C4-2B (cell line): ENCODE measurements around the gene INSR.

Source experiments
- CTCF ChIP-seq: fragments of 450-650 bp; conservative IDR thresholded peaks from 2 replicates; pipeline ENCODE4 v1.5.1; 2017; ENCODE audit warnings: mild to moderate bottlenecking
- ZFX ChIP-seq: fragments of 450-650 bp; IDR thresholded peaks from 2 replicates; pipeline ENCODE4 v1.6.1; 2017

GRCh38 chr19:7326105-7326877 is 32.1 kb upstream of the INSR start:
- TF ChIP-seq CTCF (peak; percentile 83), ZFX (no peak)
